ENCODE measurements around the gene P2RX6. TPM values are rescaled to one million over a fixed set of nuclear protein-coding genes. Genes with fewer than 3 reads are reported as not detected.
"Not testable (repeated sequence)": the region's sequence is repeated elsewhere in the genome, so short reads cannot be mapped to it uniquely, and the experiment has no call there.

The P2RX6 gene
- total RNA-seq, 2 donors from 2014 or later = 0.29 to 0.30 TPM

DNA sequence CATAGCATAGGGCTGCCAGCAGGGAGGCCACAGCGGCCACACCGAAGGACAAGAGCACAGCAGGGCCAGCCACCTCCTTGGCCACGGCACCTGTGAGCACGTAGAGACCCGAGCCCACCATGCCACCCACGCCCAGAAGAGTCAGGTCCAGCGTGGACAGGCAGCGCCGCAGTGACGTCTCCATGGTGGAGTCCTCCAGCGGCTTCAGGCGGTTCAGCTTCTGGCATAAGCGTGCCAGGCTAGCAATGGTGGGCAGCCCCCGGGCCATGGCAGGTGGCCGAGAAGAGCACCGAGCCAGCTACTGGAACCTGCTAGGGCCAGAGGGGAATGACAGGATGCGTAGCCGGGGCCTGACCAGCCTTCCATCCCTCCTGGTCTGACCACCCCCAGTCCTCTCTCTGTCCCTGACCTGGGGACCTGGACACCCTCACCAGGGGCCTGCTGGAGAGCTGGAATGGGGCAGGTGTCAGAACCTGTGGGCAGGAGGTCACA, 16.6 kb downstream of the P2RX6 start:
- H3K27me3 Mint-ChIP-seq (ENCODE audit: low read depth) = peaks cover 13% of the 10 kb centered on the region
- H3K27ac Mint-ChIP-seq = no peak overlapping the region
- H3K36me3 Mint-ChIP-seq (ENCODE audit: insufficient read depth in 2 of 2) = no peaks in the 10 kb centered on the region
- DNase-seq = no peak
- H3K9me3 Mint-ChIP-seq = no peaks in the 10 kb centered on the region
- H3K4me3 Mint-ChIP-seq = peak overlapping the region in 1 of 2 donors; percentile 52
- H3K4me1 Mint-ChIP-seq (ENCODE audit: low read depth) = peaks cover 7% of the 10 kb centered on the region
- ATAC-seq (replicated peaks in 1 of 2) = no peak

- Mint-ChIP-seq H3K27me3 (ENCODE audit: low read depth) (peaks cover 13% of the 10 kb centered on the region), H3K36me3 (ENCODE audit: insufficient read depth in 2 of 2) (no peaks in the 10 kb centered on the region), H3K27ac (no peak within 1 kb of the TSS), H3K4me3 (peak within 1 kb of the TSS; percentile 9 to 52), H3K4me1 (ENCODE audit: low read depth) (peaks cover 7% of the 10 kb centered on the region), H3K9me3 (no peaks in the 10 kb centered on the region)
- ATAC-seq (replicated peaks in 1 of 2) (no peak), DNase-seq (no peak)
Observed at GRCh38 chr22:21032037-21032867, 17.3 kb downstream of the P2RX6 start, which contains the start of gene SLC7A4. Gene SLC7A4, minus strand, starts transcription at chr22:21032561. Its CDS starts 749 bp downstream, at chr22:21031812.

- H3K9me3 Mint-ChIP-seq = no peaks in the 10 kb centered on the region
- H3K27me3 Mint-ChIP-seq (ENCODE audit: low read depth) = peaks cover 13% of the 10 kb centered on the region
- no peaks in the 10 kb centered on the region for H3K36me3 Mint-ChIP-seq (ENCODE audit: insufficient read depth in 2 of 2)
- H3K4me3 Mint-ChIP-seq = no peak overlapping the region
- no peak for ATAC-seq (replicated peaks in 1 of 2)
- no peak for DNase-seq
- H3K4me1 Mint-ChIP-seq (ENCODE audit: low read depth) = peaks cover 7% of the 10 kb centered on the region
- H3K27ac Mint-ChIP-seq = no peak overlapping the region
Observed at GRCh38 chr22:21032868-21033688, 18.1 kb downstream of the P2RX6 start.

DNA sequence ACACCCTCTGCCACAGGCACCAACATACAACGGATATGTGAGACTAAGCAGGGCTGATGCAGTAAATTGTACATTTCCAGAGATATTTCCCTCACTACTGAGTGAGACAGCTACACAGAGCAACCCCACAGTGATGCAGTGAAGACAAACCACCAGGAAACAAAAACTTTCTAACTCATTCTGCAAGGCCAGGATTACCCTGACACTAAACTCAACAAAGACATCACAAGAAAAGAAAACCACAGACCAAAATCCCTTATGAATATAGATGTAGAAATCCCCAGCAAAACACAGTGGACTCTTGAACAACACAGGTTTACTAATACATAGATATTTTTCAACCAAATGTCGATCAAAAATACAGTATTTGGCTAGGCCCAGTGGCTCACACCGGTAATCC, 18.9 kb downstream of the P2RX6 start:
- peaks cover 7% of the 10 kb centered on the region for H3K4me1 Mint-ChIP-seq (ENCODE audit: low read depth)
- H3K27me3 Mint-ChIP-seq (ENCODE audit: low read depth) = peaks cover 13% of the 10 kb centered on the region
- ATAC-seq (replicated peaks in 1 of 2) (peak; percentile 90 to 93), DNase-seq (no peak)
- no peak overlapping the region for H3K27ac Mint-ChIP-seq
- no peak overlapping the region for H3K4me3 Mint-ChIP-seq
- no peaks in the 10 kb centered on the region for H3K9me3 Mint-ChIP-seq
- H3K36me3 Mint-ChIP-seq (ENCODE audit: insufficient read depth in 2 of 2) = no peaks in the 10 kb centered on the region

- no peaks in the 10 kb centered on the region for H3K9me3 Mint-ChIP-seq
- no peak overlapping the region for H3K27ac Mint-ChIP-seq
- ATAC-seq (replicated peaks in 1 of 2) = no peak
- no peak for DNase-seq
- H3K27me3 Mint-ChIP-seq (ENCODE audit: low read depth) = peaks cover 7% of the 10 kb centered on the region
- H3K4me1 Mint-ChIP-seq (ENCODE audit: low read depth) = peaks cover 7% of the 10 kb centered on the region
- H3K4me3 Mint-ChIP-seq = no peak overlapping the region
- no peaks in the 10 kb centered on the region for H3K36me3 Mint-ChIP-seq (ENCODE audit: insufficient read depth in 2 of 2)
Observed at GRCh38 chr22:21034989-21035388, 20.0 kb downstream of the P2RX6 start.

DNA sequence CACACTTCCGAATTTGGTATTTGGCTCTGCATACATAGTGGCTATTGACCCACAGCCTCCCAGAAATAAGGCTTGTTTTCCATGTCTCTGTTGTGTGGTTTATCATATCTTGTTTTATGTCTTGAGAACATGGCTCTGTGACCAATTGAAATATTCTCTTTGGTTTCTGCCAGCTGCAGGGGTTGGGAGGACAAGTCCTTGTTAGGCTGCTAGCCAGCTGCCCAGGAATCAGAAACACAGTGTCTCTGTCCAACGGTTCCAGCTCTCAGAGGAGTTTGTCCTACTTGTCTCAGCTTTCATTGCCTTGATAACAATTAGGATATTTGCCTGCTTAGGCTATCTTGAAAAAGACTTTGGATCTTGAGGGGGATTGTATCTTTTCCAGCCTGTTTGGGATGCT, 23.4 kb downstream of the P2RX6 start:
- no peaks in the 10 kb centered on the region for H3K36me3 Mint-ChIP-seq (ENCODE audit: insufficient read depth in 2 of 2)
- H3K4me1 Mint-ChIP-seq (ENCODE audit: low read depth) = peaks cover 13% of the 10 kb centered on the region

DNA sequence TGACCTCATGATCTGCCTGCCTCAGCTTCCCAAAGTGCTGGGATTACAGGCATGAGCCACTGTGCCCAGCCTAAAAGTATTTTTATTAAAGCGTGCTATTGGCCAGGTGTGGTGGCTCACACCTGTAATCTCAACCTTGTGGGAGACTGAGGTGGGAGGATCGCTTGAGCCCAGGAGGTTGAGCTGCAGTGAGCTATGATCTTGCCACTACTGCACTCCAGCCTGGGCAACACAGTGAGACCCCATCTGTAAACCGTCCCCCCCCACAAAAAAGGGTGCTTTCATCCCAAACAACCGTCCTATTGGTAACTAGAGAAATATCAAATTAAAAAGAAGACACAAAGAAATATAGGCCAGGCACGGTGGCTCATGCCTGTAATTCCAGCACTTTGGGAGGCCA, 24.2 kb downstream of the P2RX6 start:
- ATAC-seq (replicated peaks in 1 of 2) = not testable (repeated sequence)
- peaks cover 12% of the 10 kb centered on the region for H3K27me3 Mint-ChIP-seq (ENCODE audit: low read depth)

More for the DNA sequence above, 23.4 kb downstream of the P2RX6 start:
- Mint-ChIP-seq H3K27me3 (ENCODE audit: low read depth) (peaks cover 9% of the 10 kb centered on the region), H3K4me3 (no peak overlapping the region), H3K9me3 (no peaks in the 10 kb centered on the region), H3K27ac (no peak overlapping the region)
- no peak for ATAC-seq (replicated peaks in 1 of 2)
- DNase-seq = no peak

DNA sequence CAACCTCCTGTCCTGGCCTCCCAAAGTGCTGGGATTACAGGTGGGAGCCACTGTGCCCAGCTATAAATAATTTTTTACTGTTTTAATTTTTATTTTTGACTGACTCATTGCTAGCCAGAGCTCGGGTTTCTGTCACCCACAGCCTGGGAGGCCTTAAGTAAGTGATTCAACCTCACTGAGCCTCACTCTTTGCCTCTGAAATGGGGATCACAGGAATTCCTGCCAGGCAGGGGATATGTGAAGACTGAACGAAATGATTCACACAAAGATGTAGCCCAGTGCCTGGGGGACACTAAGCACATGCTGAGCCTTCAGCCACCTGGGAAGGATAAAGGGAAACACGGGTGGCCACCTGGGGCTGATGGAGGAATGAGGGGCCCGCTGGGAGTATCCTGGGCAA, 27.0 kb downstream of the P2RX6 start:
- no peak for ATAC-seq (replicated peaks in 1 of 2)

More for the DNA sequence above, 24.2 kb downstream of the P2RX6 start:
- not testable (repeated sequence) for H3K4me3 Mint-ChIP-seq; H3K36me3 Mint-ChIP-seq (ENCODE audit: insufficient read depth in 2 of 2); H3K27ac Mint-ChIP-seq; H3K4me1 Mint-ChIP-seq (ENCODE audit: low read depth); DNase-seq; H3K9me3 Mint-ChIP-seq

GRCh38 chr22:21042978-21043859, 28.3 kb downstream of the P2RX6 start:
- DNase-seq (no peak), ATAC-seq (replicated peaks in 1 of 2) (no peak)
- no peak overlapping the region for H3K4me3 Mint-ChIP-seq
- no peak overlapping the region for H3K27ac Mint-ChIP-seq
- H3K9me3 Mint-ChIP-seq = no peaks in the 10 kb centered on the region
- peaks cover 24% of the 10 kb centered on the region for H3K4me1 Mint-ChIP-seq (ENCODE audit: low read depth)
- H3K27me3 Mint-ChIP-seq (ENCODE audit: low read depth) = peaks cover 20% of the 10 kb centered on the region
- H3K36me3 Mint-ChIP-seq (ENCODE audit: insufficient read depth in 2 of 2) = no peaks in the 10 kb centered on the region

More for the DNA sequence above, 27.0 kb downstream of the P2RX6 start:
- Mint-ChIP-seq H3K9me3 (no peaks in the 10 kb centered on the region), H3K4me1 (ENCODE audit: low read depth) (peaks cover 24% of the 10 kb centered on the region), H3K27ac (no peak overlapping the region), H3K36me3 (ENCODE audit: insufficient read depth in 2 of 2) (no peaks in the 10 kb centered on the region), H3K4me3 (no peak overlapping the region), H3K27me3 (ENCODE audit: low read depth) (peaks cover 20% of the 10 kb centered on the region)
- no peak for DNase-seq

GRCh38 chr22:21043860-21044535, 29.0 kb downstream of the P2RX6 start:
- Mint-ChIP-seq H3K27ac (no peak overlapping the region), H3K36me3 (ENCODE audit: insufficient read depth in 2 of 2) (no peaks in the 10 kb centered on the region), H3K4me1 (ENCODE audit: low read depth) (peaks cover 24% of the 10 kb centered on the region), H3K27me3 (ENCODE audit: low read depth) (peaks cover 20% of the 10 kb centered on the region), H3K4me3 (no peak overlapping the region), H3K9me3 (no peaks in the 10 kb centered on the region)
- DNase-seq (no peak), ATAC-seq (replicated peaks in 1 of 2) (no peak)

DNA sequence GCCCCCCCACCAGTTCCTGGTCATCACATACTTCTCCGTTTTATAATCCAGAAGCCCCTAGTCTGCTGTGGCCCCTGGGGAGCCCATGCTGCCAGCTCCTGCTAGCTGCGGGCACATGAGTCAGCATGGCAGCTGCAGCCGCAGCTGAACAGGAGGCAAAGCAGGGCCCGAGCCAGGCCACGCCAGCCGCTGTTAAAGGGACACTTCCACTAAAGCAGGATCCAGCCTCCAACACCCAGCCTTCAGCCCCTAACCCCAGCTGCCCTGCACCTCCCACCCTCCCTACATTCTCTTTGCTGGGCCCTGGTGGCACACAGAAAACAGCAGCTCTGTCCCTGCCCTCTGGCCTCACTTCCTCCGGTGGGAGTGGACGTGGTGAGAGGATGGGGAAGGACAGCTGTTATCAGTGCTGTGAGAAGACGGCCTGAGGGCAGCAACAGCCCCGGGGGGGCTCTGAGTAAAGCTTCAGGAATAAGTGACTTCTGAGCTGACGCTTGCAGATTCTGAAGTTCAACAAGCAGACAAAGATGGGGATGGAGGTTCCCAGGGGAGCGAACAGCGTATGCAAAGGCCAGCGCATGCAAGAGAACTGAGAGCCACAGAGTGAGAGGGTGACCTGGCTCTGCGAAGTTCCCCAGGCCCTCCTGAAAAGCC, 30.1 kb downstream of the P2RX6 start:
- peak; percentile 35 to 50 for ATAC-seq (replicated peaks in 1 of 2)
- no peaks in the 10 kb centered on the region for H3K36me3 Mint-ChIP-seq (ENCODE audit: insufficient read depth in 2 of 2)
- peaks cover 20% of the 10 kb centered on the region for H3K27me3 Mint-ChIP-seq (ENCODE audit: low read depth)
- H3K4me3 Mint-ChIP-seq = peak overlapping the region; percentile 84 to 85
- H3K9me3 Mint-ChIP-seq = no peaks in the 10 kb centered on the region
- no peak overlapping the region for H3K27ac Mint-ChIP-seq
- DNase-seq = no peak
- peaks cover 24% of the 10 kb centered on the region for H3K4me1 Mint-ChIP-seq (ENCODE audit: low read depth)
